ENCODE data around the gene CCDC116.
"Not testable (repeated sequence)": the region's sequence is repeated elsewhere in the genome, so short reads cannot be mapped to it uniquely, and the experiment has no call there.

Gene CCDC116

GRCh38 chr22:21629255-21630149 is 3.1 kb upstream of the CCDC116 start, which contains the start of gene YDJC:
Gene YDJC, minus strand, starts transcription at chr22:21630022. Its CDS starts 8 bp downstream, at chr22:21630014.
- peak; percentile 93 to 95 (median 95) for DNase-seq (ENCODE audit: low read depth in 3 of 3)

GRCh38 chr22:21631025-21631424 is 1.5 kb upstream of the CCDC116 start:
- DNase-seq (ENCODE audit: low read depth in 3 of 3): no peak

- DNase-seq (ENCODE audit: low read depth in 3 of 3): no peak
Observed at GRCh38 chr22:21632931-21633330, 371 bp downstream of the CCDC116 start.

GRCh38 chr22:21633481-21633880 is 921 bp downstream of the CCDC116 start:
- DNase-seq (ENCODE audit: low read depth in 3 of 3): no peak

- no peak for DNase-seq (ENCODE audit: low read depth in 3 of 3)
Observed at GRCh38 chr22:21634081-21634480, 1.5 kb downstream of the CCDC116 start.

GRCh38 chr22:21634844-21635243 is 2.3 kb downstream of the CCDC116 start:
- no peak for DNase-seq (ENCODE audit: low read depth in 3 of 3)

- no peak for DNase-seq (ENCODE audit: low read depth in 3 of 3)
Observed at GRCh38 chr22:21635771-21636510, 3.4 kb downstream of the CCDC116 start.

GRCh38 chr22:21636629-21637218 is 4.2 kb downstream of the CCDC116 start:
- DNase-seq (ENCODE audit: low read depth in 3 of 3): no peak

- DNase-seq (ENCODE audit: low read depth in 3 of 3): not testable (repeated sequence)
Observed at GRCh38 chr22:21637450-21637849, 4.9 kb downstream of the CCDC116 start.

GRCh38 chr22:21639359-21639758 is 6.8 kb downstream of the CCDC116 start:
- no peak for DNase-seq (ENCODE audit: low read depth in 3 of 3)

GRCh38 chr22:21640810-21641209 is 8.2 kb downstream of the CCDC116 start:
- DNase-seq (ENCODE audit: low read depth in 3 of 3): no peak

- no peak for DNase-seq (ENCODE audit: low read depth in 3 of 3)
Observed at GRCh38 chr22:21641417-21641788, 8.8 kb downstream of the CCDC116 start.

- peak; percentile 96 to 98 (median 97) for DNase-seq (ENCODE audit: low read depth in 3 of 3)
Observed at GRCh38 chr22:21641789-21642583, 9.4 kb downstream of the CCDC116 start, which contains the start of gene SDF2L1. Gene SDF2L1, plus strand, starts transcription at chr22:21642302. Its CDS starts 35 bp downstream, at chr22:21642337.

GRCh38 chr22:21642584-21643448 is 10.3 kb downstream of the CCDC116 start:
- peak in 1 of 3 experiments; percentile 66 for DNase-seq (ENCODE audit: low read depth in 3 of 3)

- DNase-seq (ENCODE audit: low read depth in 3 of 3): no peak
Observed at GRCh38 chr22:21643533-21644357, 11.2 kb downstream of the CCDC116 start.

- DNase-seq (ENCODE audit: low read depth in 3 of 3): not testable (repeated sequence)
Observed at GRCh38 chr22:21645513-21645912, 13.0 kb downstream of the CCDC116 start.

- peak in 2 of 3 experiments; percentile 59 to 74 for DNase-seq (ENCODE audit: low read depth in 3 of 3)
Observed at GRCh38 chr22:21646608-21647590, 14.3 kb downstream of the CCDC116 start.

- DNase-seq (ENCODE audit: low read depth in 3 of 3): no peak
Observed at GRCh38 chr22:21650280-21650679, 17.7 kb downstream of the CCDC116 start.

All from stimulated activated CD4-positive, alpha-beta T cell treated with anti-CD3 and anti-CD28 coated beads, TNF-alpha, amount 100 ng/mL, for 24 hours (primary cell).